NB4 (cell line): Measurements from ENCODE around the gene SYT14.

Source experiments
- CTCF ChIP-seq: IDR thresholded peaks from one replicate; pipeline ENCODE4 v1.5.1; 2012; ENCODE audit warnings: low read depth, low read length
- POLR2A ChIP-seq: IDR thresholded peaks from 2 replicates; pipeline ENCODE4 v1.6.1; 2011; ENCODE audit warnings: mild to moderate bottlenecking; ENCODE audit not compliant: insufficient read length; ENCODE audit errors: extremely low read depth

GRCh38 chr1:209996348-209996747 lies 58.3 kb downstream of the SYT14 start:
- no peak for TF ChIP-seq CTCF
- no peak for TF ChIP-seq POLR2A
